Liver (tissue), 9 donors: ENCODE data around the gene SPTBN5. TPM values are rescaled to one million over a fixed set of nuclear protein-coding genes. Genes with fewer than 3 reads are reported as not detected.

Source experiments
- DNase-seq: peaks from one replicate; pipeline ENCODE4 v3.0.0-alpha.2; 2017; ENCODE audit warnings: low spot score
- H3K27ac ChIP-seq, 2 donors: one replicate each; pipeline ENCODE4 v1.7.0; 2013; ENCODE audit warnings: inconsistent platforms in 2 of 2, low read length in 2 of 2, control low read depth in 1 of 2, low read depth in 1 of 2, mild to moderate bottlenecking in 1 of 2
- H3K27me3 ChIP-seq, 4 donors: one replicate each; pipeline versions ENCODE4 v1.6.1 to v1.7.0; 2013; ENCODE audit warnings: low read length in 3 of 4, inconsistent platforms in 1 of 4, mild to moderate bottlenecking in 1 of 4, moderate library complexity in 1 of 4; ENCODE audit not compliant: control insufficient read depth in 4 of 4, insufficient read depth in 4 of 4
- H3K36me3 ChIP-seq, 4 donors: one replicate each; pipeline versions ENCODE4 v1.6.1 to v1.7.0; 2013; ENCODE audit warnings: low read length in 3 of 4, mild to moderate bottlenecking in 3 of 4, low read depth in 1 of 4, moderate library complexity in 1 of 4; ENCODE audit not compliant: control insufficient read depth in 4 of 4, insufficient read depth in 3 of 4
- H3K4me1 ChIP-seq, 4 donors: one replicate each; pipeline versions ENCODE4 v1.6.1 to v1.7.0; 2013; ENCODE audit warnings: low read length in 3 of 4, mild to moderate bottlenecking in 3 of 4, moderate library complexity in 1 of 4; ENCODE audit not compliant: control insufficient read depth in 4 of 4, insufficient read depth in 4 of 4
- H3K4me3 ChIP-seq, 3 donors: one replicate each; pipeline versions ENCODE4 v1.6.1 to v1.7.0; 2013; ENCODE audit warnings: low read length in 3 of 3, control low read depth in 1 of 3, low read depth in 1 of 3, mild to moderate bottlenecking in 1 of 3
- H3K9ac ChIP-seq, 2 donors: one replicate each; pipeline ENCODE4 v1.7.0; 2013; ENCODE audit warnings: low read length in 2 of 2, mild to moderate bottlenecking in 2 of 2, moderate library complexity in 2 of 2, control low read depth in 1 of 2, low read depth in 1 of 2
- H3K9me3 ChIP-seq, 4 donors: one replicate each; pipeline versions ENCODE4 v1.6.1 to v1.7.0; 2013; ENCODE audit warnings: low read length in 3 of 4; ENCODE audit not compliant: control insufficient read depth in 4 of 4
- CTCF ChIP-seq: fragments of 150-350 bp; IDR thresholded peaks from 2 replicates; pipeline ENCODE4 v1.5.1; 2017; ENCODE audit warnings: improper control_type of control experiment, low read depth, low read length; ENCODE audit not compliant: missing input control
- EGR1 ChIP-seq, 2 donors: IDR thresholded peaks; 2 replicates each; pipeline ENCODE4 v1.6.1; 2016 to 2018; ENCODE audit warnings: antibody characterized with exemption in 2 of 2, low read depth in 2 of 2
- FOXA1 ChIP-seq: IDR thresholded peaks from 2 replicates; pipeline ENCODE4 v1.6.1; 2016; ENCODE audit warnings: antibody characterized with exemption
- FOXA2 ChIP-seq: IDR thresholded peaks from 2 replicates; pipeline ENCODE4 v1.6.1; 2016; ENCODE audit warnings: antibody characterized with exemption
- GABPA ChIP-seq, 2 donors: IDR thresholded peaks in 1 of 2; conservative IDR thresholded peaks in 1 of 2; 2 replicates each; pipeline ENCODE4 v1.6.1; 2016; ENCODE audit warnings: antibody characterized with exemption in 2 of 2, mild to moderate bottlenecking in 1 of 2, moderate library complexity in 1 of 2
- HNF4A ChIP-seq, 2 donors: conservative IDR thresholded peaks; 2 replicates each; pipeline ENCODE4 v1.6.1; 2016; ENCODE audit warnings: antibody characterized with exemption in 2 of 2, mild to moderate bottlenecking in 2 of 2
- HNF4G ChIP-seq: IDR thresholded peaks from 2 replicates; pipeline ENCODE4 v1.6.1; 2016; ENCODE audit warnings: antibody characterized with exemption
- JUND ChIP-seq, 2 donors: IDR thresholded peaks; 2 replicates each; pipeline ENCODE4 v1.6.1; 2016; ENCODE audit warnings: antibody characterized with exemption in 2 of 2
- NR2F2 ChIP-seq: IDR thresholded peaks from 2 replicates; pipeline ENCODE4 v1.6.1; 2016; ENCODE audit warnings: antibody characterized with exemption
- RAD21 ChIP-seq, 2 donors: IDR thresholded peaks; 2 replicates each; pipeline ENCODE4 v1.6.1; 2016; ENCODE audit warnings: antibody characterized with exemption in 2 of 2, mild to moderate bottlenecking in 2 of 2
- RXRA ChIP-seq, 2 donors: IDR thresholded peaks; 2 replicates each; pipeline ENCODE4 v1.6.1; 2017 to 2018; ENCODE audit warnings: antibody characterized with exemption in 2 of 2, mild to moderate bottlenecking in 1 of 2
- SP1 ChIP-seq: IDR thresholded peaks from 2 replicates; pipeline ENCODE4 v1.6.1; 2018; ENCODE audit warnings: antibody characterized with exemption, mild to moderate bottlenecking
- TAF1 ChIP-seq: conservative IDR thresholded peaks from 2 replicates; pipeline ENCODE4 v1.6.1; 2016; ENCODE audit warnings: antibody characterized with exemption, mild to moderate bottlenecking
- YY1 ChIP-seq: IDR thresholded peaks from 2 replicates; pipeline ENCODE4 v1.6.1; 2016; ENCODE audit warnings: antibody characterized with exemption, mild to moderate bottlenecking
- WGBS: extraction: QIAGEN DNeasy Blood & Tissue Kit; methylation state at CpG from one replicate; pipeline ENCODE4 v1.1.7; 2013; 5-methylcytosine and 5-hydroxymethylcytosine counted together
- polyA plus RNA-seq, 2 donors: library from polyadenylated mRNA; stranded (reverse) in 1 of 2; unstranded in 1 of 2; fragments of 200-250 nt in 1 of 2; fragments of >200 nt in 1 of 2; fragmentation: Nextera tagmentation in 1 of 2; extraction: Ambion mirVana in 1 of 2; gene quantifications; one replicate each; pipeline versions ENCODE4 v1.2.1 to v1.2.3, GENCODE V29; 2013 to 2015
- total RNA-seq, 2 donors: library from RNA; depleted of rRNA; stranded (reverse); fragments of >200 nt; gene quantifications; one replicate each; pipeline ENCODE4 v1.2.3, GENCODE V29; 2014
- TF ChIP-seq, protein P1 (sequence below): IDR thresholded peaks from 2 replicates; pipeline ENCODE4 v1.6.1; 2016; ENCODE audit warnings: antibody characterized with exemption
- TF ChIP-seq, protein P2 (sequence below): IDR thresholded peaks from 2 replicates; pipeline ENCODE4 v1.6.1; 2016; ENCODE audit warnings: antibody characterized with exemption
- TF ChIP-seq, protein P3 (sequence below): IDR thresholded peaks from 2 replicates; pipeline ENCODE4 v1.6.1; 2016; ENCODE audit warnings: antibody characterized with exemption, mild to moderate bottlenecking
- TF ChIP-seq, protein P4 (sequence below): IDR thresholded peaks from 2 replicates; pipeline ENCODE4 v1.6.1; 2016; ENCODE audit warnings: antibody characterized with exemption
- donor health status: healthy.
- donor health status: healthy.
- donor health status: healthy.
- donor health status: healthy.
- donor health status: healthy.

The SPTBN5 gene
- total and polyA plus RNA-seq, 4 donors, result 0.12 to 1.7 (median 0.17) TPM

GRCh38 chr15:41906608-41907007 is 12.8 kb upstream of the SPTBN5 start:
- Histone ChIP-seq H3K36me3 (peaks cover 10 to 23% (median 14%) of the 10 kb centered on the region in 4 donors), H3K4me1 (peaks cover 0 to 7% (median 4%) of the 10 kb centered on the region in 4 donors), H3K9ac (no peak overlapping the region), H3K27ac (no peak overlapping the region), H3K4me3 (no peak overlapping the region), H3K9me3 (peaks cover 0 to 4% (median 0%) of the 10 kb centered on the region in 4 donors), H3K27me3 (no peaks in the 10 kb centered on the region)
- no peak for DNase-seq
- no peak for TF ChIP-seq TAF1
- TF ChIP-seq, protein P1, sequence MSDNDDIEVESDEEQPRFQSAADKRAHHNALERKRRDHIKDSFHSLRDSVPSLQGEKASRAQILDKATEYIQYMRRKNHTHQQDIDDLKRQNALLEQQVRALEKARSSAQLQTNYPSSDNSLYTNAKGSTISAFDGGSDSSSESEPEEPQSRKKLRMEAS, result no peak
- no peak for TF ChIP-seq HNF4A (conservative IDR thresholded peaks at IDR 0.05)
- WGBS, result 97% methylated on average over 5 of the region's 5 CpGs

GRCh38 chr15:41905036-41905793 is 11.4 kb upstream of the SPTBN5 start:
- H3K9ac ChIP-seq, result no peak overlapping the region
- peaks cover 0 to 7% (median 3%) of the 10 kb centered on the region in 4 donors for H3K4me1 ChIP-seq
- no peak for DNase-seq
- H3K27ac ChIP-seq, result no peak overlapping the region
- H3K9me3 ChIP-seq, result peaks cover 0 to 4% (median 0%) of the 10 kb centered on the region in 4 donors
- H3K4me3 ChIP-seq, result no peak overlapping the region
- TF ChIP-seq YY1 (no peak), FOXA2 (no peak), RXRA (IDR thresholded peaks at IDR 0.05) (no peak)
- peaks cover 13 to 25% (median 16%) of the 10 kb centered on the region in 4 donors for H3K36me3 ChIP-seq
- H3K27me3 ChIP-seq, result no peaks in the 10 kb centered on the region
- 91% methylated on average over 14 of the region's 14 CpGs for WGBS

DNA sequence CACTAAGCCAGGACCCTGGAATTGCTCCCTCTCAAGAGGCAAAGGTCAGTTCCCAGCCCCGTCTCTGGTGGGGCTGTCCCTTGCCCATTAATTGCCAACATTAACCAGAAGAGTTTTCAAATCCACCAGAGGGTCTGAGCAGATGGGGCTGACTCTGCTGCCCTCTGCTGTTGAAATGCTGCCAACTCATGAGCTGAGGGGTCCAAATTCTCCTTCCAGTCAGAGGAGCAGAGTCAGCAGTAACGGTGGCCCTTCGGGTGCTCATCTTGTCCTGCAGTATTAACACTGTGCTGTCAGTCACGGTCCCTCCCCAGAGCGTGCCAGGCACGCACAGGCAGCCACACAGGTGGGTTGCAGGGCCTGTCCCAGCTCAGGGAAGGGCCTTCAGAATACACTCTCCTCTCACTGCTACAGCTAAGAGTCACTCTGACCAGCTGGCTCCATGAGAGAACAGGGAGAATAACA is 10.7 kb upstream of the SPTBN5 start:
- peak; percentile 69 for DNase-seq
- no peaks in the 10 kb centered on the region for H3K27me3 ChIP-seq
- H3K4me1 ChIP-seq, result peaks cover 0 to 7% (median 3%) of the 10 kb centered on the region in 4 donors
- WGBS, result 21% methylated on average over 6 of the region's 6 CpGs
- H3K9me3 ChIP-seq, result peaks cover 0 to 4% (median 0%) of the 10 kb centered on the region in 4 donors
- H3K4me3 ChIP-seq, result no peak overlapping the region
- H3K27ac ChIP-seq, result no peak overlapping the region
- TF ChIP-seq RXRA (IDR thresholded peaks at IDR 0.05), result no peak
- TF ChIP-seq FOXA1, result no peak
- no peak for TF ChIP-seq FOXA2
- TF ChIP-seq EGR1 (IDR thresholded peaks at IDR 0.05; ENCODE audit: low read depth in 2 of 2), result no peak
- no peak for TF ChIP-seq NR2F2
- TF ChIP-seq YY1, result no peak
- TF ChIP-seq, protein P2, sequence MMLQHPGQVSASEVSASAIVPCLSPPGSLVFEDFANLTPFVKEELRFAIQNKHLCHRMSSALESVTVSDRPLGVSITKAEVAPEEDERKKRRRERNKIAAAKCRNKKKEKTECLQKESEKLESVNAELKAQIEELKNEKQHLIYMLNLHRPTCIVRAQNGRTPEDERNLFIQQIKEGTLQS, result no peak
- no peak for TF ChIP-seq GABPA (IDR thresholded peaks at IDR 0.05 in 1 of 2, conservative IDR thresholded peaks at IDR 0.05 in 1 of 2)
- TF ChIP-seq SP1, result no peak
- peak; percentile 96 for TF ChIP-seq RAD21 (IDR thresholded peaks at IDR 0.05)
- no peak for TF ChIP-seq JUND (IDR thresholded peaks at IDR 0.05)
- TF ChIP-seq HNF4G, result no peak
- peak in 1 of 2 donors; percentile 37 for TF ChIP-seq HNF4A (conservative IDR thresholded peaks at IDR 0.05)
- TF ChIP-seq CTCF, result peak; percentile 94
- TF ChIP-seq, protein P3, sequence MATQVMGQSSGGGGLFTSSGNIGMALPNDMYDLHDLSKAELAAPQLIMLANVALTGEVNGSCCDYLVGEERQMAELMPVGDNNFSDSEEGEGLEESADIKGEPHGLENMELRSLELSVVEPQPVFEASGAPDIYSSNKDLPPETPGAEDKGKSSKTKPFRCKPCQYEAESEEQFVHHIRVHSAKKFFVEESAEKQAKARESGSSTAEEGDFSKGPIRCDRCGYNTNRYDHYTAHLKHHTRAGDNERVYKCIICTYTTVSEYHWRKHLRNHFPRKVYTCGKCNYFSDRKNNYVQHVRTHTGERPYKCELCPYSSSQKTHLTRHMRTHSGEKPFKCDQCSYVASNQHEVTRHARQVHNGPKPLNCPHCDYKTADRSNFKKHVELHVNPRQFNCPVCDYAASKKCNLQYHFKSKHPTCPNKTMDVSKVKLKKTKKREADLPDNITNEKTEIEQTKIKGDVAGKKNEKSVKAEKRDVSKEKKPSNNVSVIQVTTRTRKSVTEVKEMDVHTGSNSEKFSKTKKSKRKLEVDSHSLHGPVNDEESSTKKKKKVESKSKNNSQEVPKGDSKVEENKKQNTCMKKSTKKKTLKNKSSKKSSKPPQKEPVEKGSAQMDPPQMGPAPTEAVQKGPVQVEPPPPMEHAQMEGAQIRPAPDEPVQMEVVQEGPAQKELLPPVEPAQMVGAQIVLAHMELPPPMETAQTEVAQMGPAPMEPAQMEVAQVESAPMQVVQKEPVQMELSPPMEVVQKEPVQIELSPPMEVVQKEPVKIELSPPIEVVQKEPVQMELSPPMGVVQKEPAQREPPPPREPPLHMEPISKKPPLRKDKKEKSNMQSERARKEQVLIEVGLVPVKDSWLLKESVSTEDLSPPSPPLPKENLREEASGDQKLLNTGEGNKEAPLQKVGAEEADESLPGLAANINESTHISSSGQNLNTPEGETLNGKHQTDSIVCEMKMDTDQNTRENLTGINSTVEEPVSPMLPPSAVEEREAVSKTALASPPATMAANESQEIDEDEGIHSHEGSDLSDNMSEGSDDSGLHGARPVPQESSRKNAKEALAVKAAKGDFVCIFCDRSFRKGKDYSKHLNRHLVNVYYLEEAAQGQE, result no peak
- TF ChIP-seq, protein P1, result no peak
- TF ChIP-seq, protein P4, sequence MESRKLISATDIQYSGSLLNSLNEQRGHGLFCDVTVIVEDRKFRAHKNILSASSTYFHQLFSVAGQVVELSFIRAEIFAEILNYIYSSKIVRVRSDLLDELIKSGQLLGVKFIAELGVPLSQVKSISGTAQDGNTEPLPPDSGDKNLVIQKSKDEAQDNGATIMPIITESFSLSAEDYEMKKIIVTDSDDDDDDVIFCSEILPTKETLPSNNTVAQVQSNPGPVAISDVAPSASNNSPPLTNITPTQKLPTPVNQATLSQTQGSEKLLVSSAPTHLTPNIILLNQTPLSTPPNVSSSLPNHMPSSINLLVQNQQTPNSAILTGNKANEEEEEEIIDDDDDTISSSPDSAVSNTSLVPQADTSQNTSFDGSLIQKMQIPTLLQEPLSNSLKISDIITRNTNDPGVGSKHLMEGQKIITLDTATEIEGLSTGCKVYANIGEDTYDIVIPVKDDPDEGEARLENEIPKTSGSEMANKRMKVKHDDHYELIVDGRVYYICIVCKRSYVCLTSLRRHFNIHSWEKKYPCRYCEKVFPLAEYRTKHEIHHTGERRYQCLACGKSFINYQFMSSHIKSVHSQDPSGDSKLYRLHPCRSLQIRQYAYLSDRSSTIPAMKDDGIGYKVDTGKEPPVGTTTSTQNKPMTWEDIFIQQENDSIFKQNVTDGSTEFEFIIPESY, result no peak
- TF ChIP-seq TAF1, result no peak
- peaks cover 13 to 27% (median 18%) of the 10 kb centered on the region in 4 donors for H3K36me3 ChIP-seq
- H3K9ac ChIP-seq, result no peak overlapping the region
